Measurements from ENCODE around the gene FCER1G. TPM values are rescaled to one million over a fixed set of nuclear protein-coding genes. Genes with fewer than 3 reads are reported as not detected.

The FCER1G gene
- total and polyA plus RNA-seq, 9 of the 15 experiments (the other 6 are each of a cell fraction or from before 2014, with no cell fraction given), result 0.15 to 0.69 (median 0.31) TPM; not detected in 2

DNA sequence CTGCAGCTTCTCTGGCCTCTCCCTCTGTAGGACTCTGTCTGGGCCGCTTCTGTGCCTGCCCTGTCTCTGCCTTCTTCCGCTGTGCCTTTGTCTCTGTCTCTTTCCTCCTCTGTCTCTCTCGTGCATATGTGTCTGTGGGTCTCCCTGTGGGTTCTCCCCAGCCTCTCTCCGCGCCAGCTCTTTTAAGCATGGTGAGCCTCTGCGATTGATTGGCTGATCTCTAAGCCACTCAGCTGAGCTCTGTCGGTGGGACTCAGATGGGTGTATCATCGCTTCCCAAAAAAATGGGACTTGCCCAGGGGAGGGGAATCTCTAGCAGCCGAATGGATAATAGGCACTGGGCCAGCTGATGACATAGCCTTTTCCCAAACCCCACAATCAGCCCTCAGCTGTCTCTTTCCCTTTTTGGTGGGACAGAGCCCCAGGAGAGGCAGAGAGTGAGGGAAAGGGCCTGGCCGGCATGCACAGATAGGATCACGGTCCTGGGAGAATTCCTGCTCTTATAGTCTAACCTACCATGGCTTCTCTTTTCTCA lies 16.1 kb upstream of the FCER1G start, which contains the start of gene ADAMTS4 (continued):
- TF ChIP-seq, protein P1, sequence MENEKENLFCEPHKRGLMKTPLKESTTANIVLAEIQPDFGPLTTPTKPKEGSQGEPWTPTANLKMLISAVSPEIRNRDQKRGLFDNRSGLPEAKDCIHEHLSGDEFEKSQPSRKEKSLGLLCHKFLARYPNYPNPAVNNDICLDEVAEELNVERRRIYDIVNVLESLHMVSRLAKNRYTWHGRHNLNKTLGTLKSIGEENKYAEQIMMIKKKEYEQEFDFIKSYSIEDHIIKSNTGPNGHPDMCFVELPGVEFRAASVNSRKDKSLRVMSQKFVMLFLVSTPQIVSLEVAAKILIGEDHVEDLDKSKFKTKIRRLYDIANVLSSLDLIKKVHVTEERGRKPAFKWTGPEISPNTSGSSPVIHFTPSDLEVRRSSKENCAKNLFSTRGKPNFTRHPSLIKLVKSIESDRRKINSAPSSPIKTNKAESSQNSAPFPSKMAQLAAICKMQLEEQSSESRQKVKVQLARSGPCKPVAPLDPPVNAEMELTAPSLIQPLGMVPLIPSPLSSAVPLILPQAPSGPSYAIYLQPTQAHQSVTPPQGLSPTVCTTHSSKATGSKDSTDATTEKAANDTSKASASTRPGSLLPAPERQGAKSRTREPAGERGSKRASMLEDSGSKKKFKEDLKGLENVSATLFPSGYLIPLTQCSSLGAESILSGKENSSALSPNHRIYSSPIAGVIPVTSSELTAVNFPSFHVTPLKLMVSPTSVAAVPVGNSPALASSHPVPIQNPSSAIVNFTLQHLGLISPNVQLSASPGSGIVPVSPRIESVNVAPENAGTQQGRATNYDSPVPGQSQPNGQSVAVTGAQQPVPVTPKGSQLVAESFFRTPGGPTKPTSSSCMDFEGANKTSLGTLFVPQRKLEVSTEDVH (IDR thresholded peaks at IDR 0.05; ENCODE audit: low read depth, partially characterized antibody), result no peak
- TF ChIP-seq ERF (CRISPR knock-in tag; IDR thresholded peaks at IDR 0.05) (no peak), PTTG1 (tag; IDR thresholded peaks at IDR 0.05; ENCODE audit: low read depth) (no peak), NR2C1 (IDR thresholded peaks at IDR 0.05) (peak; percentile 27; the same call in 1 of the 2 replicates), NR2C1 (tag; IDR thresholded peaks at IDR 0.05) (no peak), XRCC4 (IDR thresholded peaks at IDR 0.05; ENCODE audit: extremely low read depth, insufficient read depth, insufficient read length) (no peak), DDX20 (tag; IDR thresholded peaks at IDR 0.05; ENCODE audit: low read depth) (no peak), DIDO1 (tag; IDR thresholded peaks at IDR 0.05; ENCODE audit: low read depth) (no peak), CEBPG (CRISPR knock-in tag; IDR thresholded peaks at IDR 0.05) (no peak), CEBPG (tag; conservative IDR thresholded peaks at IDR 0.05 in 1 of 2, IDR thresholded peaks at IDR 0.05 in 1 of 2) (no peak), L3MBTL2 (IDR thresholded peaks at IDR 0.05) (no peak), ATF7 (IDR thresholded peaks at IDR 0.05) (peak; percentile 9; the same call in 1 of the 2 replicates), ZNF174 (CRISPR knock-in tag; IDR thresholded peaks at IDR 0.05) (no peak), CAMTA2 (CRISPR knock-in tag; conservative IDR thresholded peaks at IDR 0.05) (no peak), NRF1 (conservative IDR thresholded peaks at IDR 0.05 in 1 of 2, IDR thresholded peaks at IDR 0.05 in 1 of 2) (0 out of 4 replicates have a peak, but pooled peaks of 1 of the 2 experiments have one; percentile 16), BDP1 (IDR thresholded peaks at IDR 0.05; ENCODE audit: insufficient read depth, insufficient read length) (no peak), ZNF41 (CRISPR knock-in tag; conservative IDR thresholded peaks at IDR 0.05) (no peak), FOSL1 (tag; conservative IDR thresholded peaks at IDR 0.05) (no peak), STAT5A (IDR thresholded peaks at IDR 0.05; ENCODE audit: borderline replicate concordance, low read length) (no peak), SMAD2 (IDR thresholded peaks at IDR 0.05; ENCODE audit: low read depth, low read length) (no peak), NFATC3 (IDR thresholded peaks at IDR 0.05) (no peak)
- TF ChIP-seq, protein P2, sequence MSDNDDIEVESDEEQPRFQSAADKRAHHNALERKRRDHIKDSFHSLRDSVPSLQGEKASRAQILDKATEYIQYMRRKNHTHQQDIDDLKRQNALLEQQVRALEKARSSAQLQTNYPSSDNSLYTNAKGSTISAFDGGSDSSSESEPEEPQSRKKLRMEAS (CRISPR knock-in tag; IDR thresholded peaks at IDR 0.05), result no peak
- TF ChIP-seq, protein P3, sequence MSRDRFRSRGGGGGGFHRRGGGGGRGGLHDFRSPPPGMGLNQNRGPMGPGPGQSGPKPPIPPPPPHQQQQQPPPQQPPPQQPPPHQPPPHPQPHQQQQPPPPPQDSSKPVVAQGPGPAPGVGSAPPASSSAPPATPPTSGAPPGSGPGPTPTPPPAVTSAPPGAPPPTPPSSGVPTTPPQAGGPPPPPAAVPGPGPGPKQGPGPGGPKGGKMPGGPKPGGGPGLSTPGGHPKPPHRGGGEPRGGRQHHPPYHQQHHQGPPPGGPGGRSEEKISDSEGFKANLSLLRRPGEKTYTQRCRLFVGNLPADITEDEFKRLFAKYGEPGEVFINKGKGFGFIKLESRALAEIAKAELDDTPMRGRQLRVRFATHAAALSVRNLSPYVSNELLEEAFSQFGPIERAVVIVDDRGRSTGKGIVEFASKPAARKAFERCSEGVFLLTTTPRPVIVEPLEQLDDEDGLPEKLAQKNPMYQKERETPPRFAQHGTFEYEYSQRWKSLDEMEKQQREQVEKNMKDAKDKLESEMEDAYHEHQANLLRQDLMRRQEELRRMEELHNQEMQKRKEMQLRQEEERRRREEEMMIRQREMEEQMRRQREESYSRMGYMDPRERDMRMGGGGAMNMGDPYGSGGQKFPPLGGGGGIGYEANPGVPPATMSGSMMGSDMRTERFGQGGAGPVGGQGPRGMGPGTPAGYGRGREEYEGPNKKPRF (IDR thresholded peaks at IDR 0.05; ENCODE audit: low read depth, low read length), result no peak
- TF ChIP-seq, protein P4, sequence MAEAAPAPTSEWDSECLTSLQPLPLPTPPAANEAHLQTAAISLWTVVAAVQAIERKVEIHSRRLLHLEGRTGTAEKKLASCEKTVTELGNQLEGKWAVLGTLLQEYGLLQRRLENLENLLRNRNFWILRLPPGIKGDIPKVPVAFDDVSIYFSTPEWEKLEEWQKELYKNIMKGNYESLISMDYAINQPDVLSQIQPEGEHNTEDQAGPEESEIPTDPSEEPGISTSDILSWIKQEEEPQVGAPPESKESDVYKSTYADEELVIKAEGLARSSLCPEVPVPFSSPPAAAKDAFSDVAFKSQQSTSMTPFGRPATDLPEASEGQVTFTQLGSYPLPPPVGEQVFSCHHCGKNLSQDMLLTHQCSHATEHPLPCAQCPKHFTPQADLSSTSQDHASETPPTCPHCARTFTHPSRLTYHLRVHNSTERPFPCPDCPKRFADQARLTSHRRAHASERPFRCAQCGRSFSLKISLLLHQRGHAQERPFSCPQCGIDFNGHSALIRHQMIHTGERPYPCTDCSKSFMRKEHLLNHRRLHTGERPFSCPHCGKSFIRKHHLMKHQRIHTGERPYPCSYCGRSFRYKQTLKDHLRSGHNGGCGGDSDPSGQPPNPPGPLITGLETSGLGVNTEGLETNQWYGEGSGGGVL (CRISPR knock-in tag; IDR thresholded peaks at IDR 0.05), result no peak
